HG03196 (cell line): ENCODE measurements around the gene SH3BP5L.
"Not testable (repeated sequence)": the region's sequence is repeated elsewhere in the genome, so short reads cannot be mapped to it uniquely, and the experiment has no call there.

ENCODE experiments used
- ATAC-seq: cut with Tn5 transposase; IDR thresholded peaks from one replicate; pipeline ENCODE4 v1.9.1; 2021; ENCODE audit not compliant: unreplicated experiment

SH3BP5L gene

DNA sequence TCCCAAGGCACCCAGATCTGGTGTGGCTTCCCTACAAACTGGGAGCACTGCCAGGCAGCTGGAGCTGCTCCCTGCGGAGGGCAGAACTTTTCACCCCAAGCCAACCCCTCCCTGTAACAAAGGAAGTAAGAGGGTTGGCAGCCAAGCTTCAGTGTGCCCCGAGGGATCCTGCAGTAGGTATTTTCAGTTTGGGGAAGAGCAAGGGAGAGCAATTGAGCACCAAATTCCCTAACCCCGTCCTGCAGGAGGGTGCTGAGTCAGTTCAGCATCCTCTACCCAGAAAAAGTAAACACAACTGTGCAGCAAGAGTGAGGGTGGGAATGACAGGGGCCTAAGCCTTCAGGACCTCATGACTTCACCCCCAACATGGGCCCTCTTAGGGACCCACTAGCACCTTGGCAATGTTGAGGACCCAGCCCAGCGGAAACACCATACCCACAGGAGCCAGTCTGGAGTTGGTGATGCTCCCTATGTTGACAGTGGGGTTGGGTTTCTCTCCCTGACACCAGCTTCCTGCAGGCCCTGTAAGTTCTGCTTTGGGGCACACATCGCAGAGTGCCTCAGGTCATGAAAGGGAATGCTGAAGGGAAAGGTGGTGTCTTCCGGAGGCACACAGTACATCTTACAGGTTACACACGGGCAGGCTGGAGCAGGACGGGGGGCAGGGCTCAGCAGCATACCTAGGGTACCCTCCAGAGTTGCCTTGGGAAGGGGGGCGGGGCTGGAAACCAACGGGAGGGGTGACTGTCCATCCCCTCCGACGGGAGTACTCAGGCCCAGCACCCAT, 14.8 kb downstream of the SH3BP5L start:
- ATAC-seq, result no peak

- no peak for ATAC-seq
Measured at GRCh38 chr1:248810000-248810726, 15.6 kb downstream of the SH3BP5L start.

DNA sequence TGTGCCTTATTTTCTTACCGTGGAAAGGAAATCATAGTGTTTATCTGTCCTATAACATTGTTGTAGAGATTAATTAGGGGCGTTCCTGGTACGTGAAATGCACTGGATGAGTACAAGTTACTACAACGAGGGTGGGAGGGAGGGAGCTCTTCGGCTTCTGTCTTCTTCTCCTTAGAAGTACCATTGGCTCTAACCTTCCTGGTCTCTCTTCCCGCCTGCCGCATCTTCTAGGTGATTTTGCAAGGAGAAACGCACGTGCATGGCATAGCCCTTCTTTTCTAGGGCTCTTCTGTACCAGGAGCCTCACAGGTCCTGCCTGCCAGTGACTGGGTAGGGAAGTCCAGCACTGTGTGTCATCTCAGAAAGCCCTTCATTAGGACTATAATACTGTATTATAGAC, 16.8 kb downstream of the SH3BP5L start:
- no peak for ATAC-seq

DNA sequence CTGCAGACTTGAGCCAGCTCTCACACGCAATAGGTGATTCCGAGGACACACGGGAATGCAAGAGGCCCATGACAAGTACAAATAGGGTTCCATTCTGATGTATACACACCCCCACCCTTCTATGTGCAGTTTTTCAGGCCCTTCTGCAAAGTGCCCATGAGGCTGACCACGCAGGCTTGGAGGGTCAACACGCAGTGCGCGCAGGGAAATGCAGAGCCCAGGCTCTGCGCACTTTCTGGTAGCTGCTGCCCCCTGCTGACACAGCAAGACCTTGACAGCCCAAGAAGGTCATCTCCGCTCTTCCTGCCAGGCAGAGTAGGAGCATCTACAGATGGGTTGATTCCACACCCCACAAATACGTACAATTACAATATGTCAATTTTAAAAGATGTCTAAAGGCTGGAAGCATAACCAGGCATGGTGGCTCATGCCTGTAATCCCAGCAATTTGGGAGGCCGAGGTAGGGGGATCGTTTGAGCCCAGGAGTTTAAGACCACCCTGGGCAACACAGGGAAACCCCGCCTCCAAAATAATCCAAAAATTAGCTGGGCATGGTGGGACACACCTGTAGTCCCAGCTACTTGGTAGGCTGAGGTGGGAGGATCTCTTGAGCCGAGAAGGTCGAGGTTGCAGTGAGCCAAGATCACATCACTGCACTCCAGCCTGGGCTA, 18.5 kb downstream of the SH3BP5L start:
- peak; percentile 62 for ATAC-seq

GRCh38 chr1:248805876-248806275, 19.8 kb downstream of the SH3BP5L start:
- ATAC-seq, result no peak

- ATAC-seq, result peak; percentile 85
Measured at GRCh38 chr1:248804771-248805681, 20.7 kb downstream of the SH3BP5L start.

DNA sequence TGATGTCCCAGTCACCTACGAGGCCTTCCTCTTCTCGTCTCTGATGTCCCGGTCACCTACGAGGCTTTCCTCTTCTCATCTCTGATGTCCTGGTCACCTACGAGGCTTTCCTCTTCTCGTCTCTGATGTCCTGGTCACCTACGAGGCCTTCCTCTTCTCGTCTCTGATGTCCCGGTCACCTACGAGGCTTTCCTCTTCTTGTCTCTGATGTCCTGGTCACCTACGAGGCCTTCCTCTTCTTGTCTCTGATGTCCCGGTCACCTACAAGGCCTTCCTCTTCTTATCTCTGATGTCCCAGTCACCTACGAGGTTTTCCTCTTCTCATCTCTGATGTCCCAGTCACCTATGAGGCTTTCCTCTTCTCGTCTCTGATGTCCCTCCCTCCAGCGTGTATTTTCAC, 22.2 kb downstream of the SH3BP5L start:
- ATAC-seq, result not testable (repeated sequence)

DNA sequence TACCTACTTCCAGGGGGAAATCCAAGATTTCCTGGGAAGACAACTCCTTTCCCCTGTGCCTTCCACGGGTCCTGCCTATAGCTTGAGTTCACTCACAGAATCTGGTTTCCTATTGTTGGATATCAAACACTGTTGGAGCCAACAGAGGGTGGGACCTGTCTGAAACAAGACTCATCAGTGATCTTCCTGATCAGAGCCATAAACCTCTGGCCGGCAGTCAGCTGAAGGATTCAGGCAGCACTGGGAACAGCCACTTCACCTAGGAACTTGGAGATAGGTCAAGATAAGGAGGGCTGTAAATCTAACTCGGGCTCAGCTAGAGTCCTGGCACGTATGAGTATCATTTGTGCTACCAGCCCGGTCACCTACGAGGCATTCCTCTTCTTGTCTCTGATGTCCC, 23.3 kb downstream of the SH3BP5L start:
- no peak for ATAC-seq

GRCh38 chr1:248800459-248800858, 25.3 kb downstream of the SH3BP5L start:
- no peak for ATAC-seq

- ATAC-seq, result no peak
Measured at GRCh38 chr1:248798791-248799190, 26.9 kb downstream of the SH3BP5L start.

DNA sequence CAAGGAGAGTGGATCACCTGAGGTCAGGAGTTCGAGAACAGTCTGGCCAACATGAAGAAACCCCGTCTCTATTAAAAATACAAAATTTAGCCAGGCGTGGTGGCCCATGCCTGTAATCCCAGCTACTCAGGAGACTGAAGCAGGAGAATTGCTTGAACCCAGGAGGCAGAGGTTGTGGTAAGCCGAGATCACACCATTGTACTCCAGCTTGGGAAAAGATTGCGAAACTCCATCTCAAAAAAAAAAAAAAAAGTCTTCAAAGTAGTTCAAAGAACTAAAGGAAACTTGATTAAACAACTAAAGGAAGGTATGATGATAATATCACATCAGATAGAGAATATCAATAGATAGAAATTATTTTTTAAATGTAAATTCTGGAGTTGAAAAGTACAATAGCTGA, 31.1 kb downstream of the SH3BP5L start:
- ATAC-seq, result not testable (repeated sequence)

DNA sequence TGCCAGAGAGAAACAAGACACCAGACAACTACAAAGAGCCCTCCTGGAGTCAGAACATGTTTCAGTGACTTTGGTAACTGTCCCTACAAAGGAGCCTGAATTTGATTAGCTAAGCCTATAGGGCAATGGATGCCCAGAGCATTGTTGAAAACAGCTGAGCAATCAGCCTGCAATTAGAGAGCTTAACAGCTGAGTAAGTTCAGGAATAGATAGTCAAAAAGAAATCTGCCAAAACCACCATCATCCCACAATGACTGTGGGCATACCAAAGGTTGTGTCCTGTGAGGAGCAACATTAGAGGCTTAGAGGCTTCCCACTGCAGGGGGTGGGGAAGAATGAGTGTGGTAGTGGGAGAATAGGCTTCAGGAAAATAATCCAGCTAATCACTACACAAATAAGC, 32.1 kb downstream of the SH3BP5L start:
- ATAC-seq, result peak; percentile 93

DNA sequence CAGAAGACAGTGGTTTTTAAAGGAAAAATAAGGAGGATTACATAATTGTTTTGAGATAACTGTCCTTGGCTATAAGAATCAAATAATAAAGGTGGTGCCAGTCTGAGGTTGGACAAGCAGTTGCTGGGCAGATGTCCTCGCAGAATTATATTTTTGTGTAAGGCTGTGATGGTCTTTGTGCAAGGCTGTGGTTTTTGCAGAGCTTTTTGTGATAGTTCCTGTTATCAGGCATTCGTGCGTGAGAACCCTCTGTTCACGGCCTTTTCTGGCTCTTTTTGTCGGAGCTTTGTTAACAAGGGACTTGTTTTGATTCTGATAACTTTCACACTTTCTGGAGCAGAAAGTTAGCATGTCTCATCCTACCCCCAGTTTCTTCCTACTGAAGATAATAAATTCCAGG, 33.4 kb downstream of the SH3BP5L start:
- no peak for ATAC-seq

GRCh38 chr1:248791010-248791409, 34.7 kb downstream of the SH3BP5L start:
- ATAC-seq, result no peak

- ATAC-seq, result no peak
Measured at GRCh38 chr1:248790456-248790855, 35.3 kb downstream of the SH3BP5L start.

- ATAC-seq, result not testable (repeated sequence)
Measured at GRCh38 chr1:248789337-248789736, 36.4 kb downstream of the SH3BP5L start.

DNA sequence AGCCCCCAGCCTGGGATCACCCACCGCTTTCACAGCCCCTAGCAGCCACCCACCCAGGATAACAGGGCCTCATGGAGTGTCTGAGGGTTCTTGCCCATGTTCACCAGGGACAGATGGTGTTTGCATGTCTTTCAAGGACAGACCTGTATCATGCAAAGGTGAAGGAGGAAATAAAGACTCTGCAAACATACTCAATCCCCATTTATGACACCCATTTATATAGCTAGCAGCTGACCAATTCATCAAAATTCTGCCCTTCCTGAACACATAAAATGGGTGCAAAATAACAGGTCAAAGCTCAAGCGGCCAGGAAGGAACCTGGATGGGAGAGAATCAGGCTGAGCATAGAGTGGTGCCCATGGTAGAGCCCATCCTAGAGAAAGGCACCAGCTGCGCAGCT, 37.4 kb downstream of the SH3BP5L start:
- no peak for ATAC-seq

- no peak for ATAC-seq
Measured at GRCh38 chr1:248787430-248787829, 38.3 kb downstream of the SH3BP5L start.

DNA sequence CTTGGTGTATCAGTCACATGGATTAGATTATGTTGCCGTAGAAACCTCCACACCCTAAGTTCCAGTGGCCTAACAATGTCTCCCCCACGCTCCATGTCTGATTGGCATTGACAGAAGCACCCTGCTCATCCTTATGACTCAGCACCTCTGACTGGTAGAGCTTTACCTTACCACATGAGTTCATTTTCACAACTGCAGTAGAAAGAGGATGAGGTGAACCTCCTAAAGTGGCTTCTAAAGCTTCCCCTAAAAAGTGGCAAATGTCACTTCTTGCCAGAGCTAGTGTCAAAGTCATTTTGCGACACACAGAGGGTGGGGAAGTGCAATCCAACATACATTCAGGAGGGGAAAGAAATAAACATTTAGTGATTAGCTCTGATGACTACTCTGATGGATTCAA, 39.6 kb downstream of the SH3BP5L start:
- peak; percentile 85 for ATAC-seq

DNA sequence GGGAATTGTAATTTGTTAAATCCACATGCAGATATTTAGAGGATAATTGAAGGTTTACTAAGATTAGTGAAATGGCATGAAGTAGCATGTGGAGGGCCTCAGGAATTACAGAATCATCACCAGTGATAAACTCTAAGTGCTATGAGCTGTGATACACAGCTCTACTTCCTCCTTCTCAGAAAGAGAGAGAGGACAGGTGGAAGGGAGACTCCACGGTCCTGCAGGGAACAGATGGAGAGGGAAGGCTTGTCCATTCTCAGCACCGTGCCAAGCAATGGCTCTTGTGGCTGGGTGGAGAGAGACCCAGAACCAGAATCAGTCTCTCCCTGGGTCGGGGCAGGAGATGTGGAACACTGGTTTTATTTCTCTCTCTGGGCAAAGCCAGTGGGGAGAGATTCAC, 42.3 kb downstream of the SH3BP5L start:
- no peak for ATAC-seq
